ENCODE results near the gene SEPTIN6.
A peak's percentile ranks its signal among the peaks of the same experiment; 100 is the strongest.
"Not testable (repeated sequence)": the region's sequence is repeated elsewhere in the genome, so short reads cannot be mapped to it uniquely, and the experiment has no call there.

Gene SEPTIN6

GRCh38 chrX:119682019-119682989 lies 10.7 kb downstream of the SEPTIN6 start:
- Mint-ChIP-seq H3K9me3 (ENCODE audit: low read depth) (no peaks in the 10 kb centered on the region), H3K36me3 (peaks cover 2% of the 10 kb centered on the region), H3K4me3 (peak overlapping the region; percentile 82), H3K27me3 (no peaks in the 10 kb centered on the region), H3K4me1 (ENCODE audit: low read depth) (peaks cover 66% of the 10 kb centered on the region), H3K27ac (peak overlapping the region; percentile 96)

- Mint-ChIP-seq H3K4me3 (peak overlapping the region; percentile 75), H3K4me1 (ENCODE audit: low read depth) (peaks cover 64% of the 10 kb centered on the region), H3K36me3 (no peaks in the 10 kb centered on the region), H3K27me3 (no peaks in the 10 kb centered on the region), H3K27ac (peak overlapping the region; percentile 90), H3K9me3 (ENCODE audit: low read depth) (no peaks in the 10 kb centered on the region)
Observed at GRCh38 chrX:119677654-119677981, 15.3 kb downstream of the SEPTIN6 start.

DNA sequence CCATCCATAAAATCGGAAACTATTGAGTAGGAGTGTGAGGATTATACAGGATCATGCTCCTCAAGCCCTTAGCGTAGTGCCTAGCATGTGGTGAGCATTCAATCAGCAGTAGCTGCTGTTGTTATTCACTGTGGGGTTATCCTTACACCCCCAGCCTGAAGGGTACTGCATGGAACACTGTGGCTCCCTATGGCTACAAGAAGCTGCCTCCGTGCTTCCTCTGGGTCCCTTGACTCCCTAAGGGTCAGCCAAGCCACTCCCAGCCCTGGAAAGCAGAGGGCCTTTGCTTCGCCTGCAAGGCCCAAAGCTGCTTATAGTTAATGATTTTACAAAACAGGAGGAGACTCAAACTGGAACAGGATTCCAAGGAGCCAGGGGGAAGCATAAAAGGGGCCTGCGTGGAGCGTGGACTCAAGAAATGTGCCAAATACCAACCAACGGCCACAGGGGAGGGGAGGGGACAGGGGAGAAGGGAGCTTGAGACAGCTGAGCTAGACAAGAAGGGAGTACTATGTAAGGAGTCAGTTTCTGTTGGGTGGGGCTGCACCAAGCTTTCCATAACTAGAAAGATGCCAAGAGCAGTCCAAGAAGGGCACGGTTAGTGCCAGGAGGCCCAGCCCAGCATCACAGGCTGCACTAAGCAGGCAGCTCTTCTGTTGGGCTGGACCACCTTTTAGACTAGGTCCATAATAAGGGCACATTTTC lies 15.9 kb downstream of the SEPTIN6 start:
- H3K27me3 Mint-ChIP-seq = no peaks in the 10 kb centered on the region
- H3K4me3 Mint-ChIP-seq = peak overlapping the region; percentile 75
- peaks cover 65% of the 10 kb centered on the region for H3K4me1 Mint-ChIP-seq (ENCODE audit: low read depth)
- no peaks in the 10 kb centered on the region for H3K36me3 Mint-ChIP-seq
- H3K27ac Mint-ChIP-seq = peak overlapping the region; percentile 90
- H3K9me3 Mint-ChIP-seq (ENCODE audit: low read depth) = no peaks in the 10 kb centered on the region

GRCh38 chrX:119673336-119673735 lies 19.6 kb downstream of the SEPTIN6 start:
- Mint-ChIP-seq H3K9me3 (ENCODE audit: low read depth) (no peaks in the 10 kb centered on the region), H3K4me3 (no peak overlapping the region), H3K27me3 (no peaks in the 10 kb centered on the region), H3K27ac (peak overlapping the region; percentile 54), H3K4me1 (ENCODE audit: low read depth) (peaks cover 55% of the 10 kb centered on the region), H3K36me3 (no peaks in the 10 kb centered on the region)

GRCh38 chrX:119672426-119672825 lies 20.5 kb downstream of the SEPTIN6 start:
- no peaks in the 10 kb centered on the region for H3K36me3 Mint-ChIP-seq
- no peaks in the 10 kb centered on the region for H3K9me3 Mint-ChIP-seq (ENCODE audit: low read depth)
- H3K4me3 Mint-ChIP-seq = no peak overlapping the region
- H3K27ac Mint-ChIP-seq = peak overlapping the region; percentile 79
- no peaks in the 10 kb centered on the region for H3K27me3 Mint-ChIP-seq
- H3K4me1 Mint-ChIP-seq (ENCODE audit: low read depth) = peaks cover 51% of the 10 kb centered on the region

DNA sequence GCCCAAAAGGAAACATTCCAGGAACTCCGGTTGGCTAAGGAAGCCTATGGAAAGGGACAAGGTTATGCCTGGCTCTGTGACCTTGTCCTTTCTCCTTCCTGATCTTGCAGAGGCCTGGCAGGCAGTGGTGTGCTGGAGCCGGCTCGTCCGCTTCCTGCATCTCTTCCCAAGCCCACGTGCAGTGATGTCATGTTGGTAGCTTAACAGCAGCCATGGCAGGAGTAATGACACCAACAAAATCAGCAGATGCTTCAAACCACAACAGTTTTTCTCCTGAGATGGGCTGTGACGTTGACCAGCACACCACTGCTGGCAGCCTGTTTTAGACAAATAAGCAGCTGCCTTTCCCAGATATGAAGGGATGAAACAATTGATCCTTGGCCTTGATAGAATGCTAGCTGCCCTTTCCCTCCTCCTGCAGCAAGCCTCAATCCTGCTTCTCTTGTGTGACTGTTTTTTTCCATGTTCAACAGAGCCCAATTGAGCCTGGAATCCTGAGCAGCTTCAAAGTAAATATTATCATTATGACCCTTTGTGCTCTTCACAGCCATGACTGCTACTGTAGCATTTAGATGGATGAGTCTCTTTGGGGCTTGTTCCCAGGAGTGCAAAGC lies 23.4 kb downstream of the SEPTIN6 start:
- H3K27me3 Mint-ChIP-seq = no peaks in the 10 kb centered on the region
- no peaks in the 10 kb centered on the region for H3K36me3 Mint-ChIP-seq
- H3K27ac Mint-ChIP-seq = peak overlapping the region; percentile 70
- H3K4me1 Mint-ChIP-seq (ENCODE audit: low read depth) = peaks cover 37% of the 10 kb centered on the region
- H3K4me3 Mint-ChIP-seq = peak overlapping the region; percentile 10
- no peaks in the 10 kb centered on the region for H3K9me3 Mint-ChIP-seq (ENCODE audit: low read depth)

GRCh38 chrX:119667111-119667878 lies 25.7 kb downstream of the SEPTIN6 start:
- no peak overlapping the region for H3K4me3 Mint-ChIP-seq
- no peaks in the 10 kb centered on the region for H3K27me3 Mint-ChIP-seq
- H3K27ac Mint-ChIP-seq = peak overlapping the region; percentile 16
- H3K9me3 Mint-ChIP-seq (ENCODE audit: low read depth) = no peaks in the 10 kb centered on the region
- no peaks in the 10 kb centered on the region for H3K36me3 Mint-ChIP-seq
- peaks cover 30% of the 10 kb centered on the region for H3K4me1 Mint-ChIP-seq (ENCODE audit: low read depth)

GRCh38 chrX:119664877-119665276 lies 28.1 kb downstream of the SEPTIN6 start:
- not testable (repeated sequence) for H3K36me3 Mint-ChIP-seq; H3K4me3 Mint-ChIP-seq; H3K9me3 Mint-ChIP-seq (ENCODE audit: low read depth); H3K27me3 Mint-ChIP-seq
- H3K4me1 Mint-ChIP-seq (ENCODE audit: low read depth) = peaks cover 26% of the 10 kb centered on the region
- H3K27ac Mint-ChIP-seq = peak overlapping the region; percentile 54

- Mint-ChIP-seq H3K9me3 (ENCODE audit: low read depth) (no peaks in the 10 kb centered on the region), H3K4me1 (ENCODE audit: low read depth) (peaks cover 28% of the 10 kb centered on the region), H3K27me3 (no peaks in the 10 kb centered on the region), H3K27ac (peak overlapping the region; percentile 72), H3K4me3 (no peak overlapping the region), H3K36me3 (peaks cover 4% of the 10 kb centered on the region)
Observed at GRCh38 chrX:119661486-119661885, 31.5 kb downstream of the SEPTIN6 start.

- H3K36me3 Mint-ChIP-seq = peaks cover 6% of the 10 kb centered on the region
- peak overlapping the region; percentile 75 for H3K27ac Mint-ChIP-seq
- H3K4me3 Mint-ChIP-seq = no peak overlapping the region
Observed at GRCh38 chrX:119659522-119659921, 33.4 kb downstream of the SEPTIN6 start.

DNA sequence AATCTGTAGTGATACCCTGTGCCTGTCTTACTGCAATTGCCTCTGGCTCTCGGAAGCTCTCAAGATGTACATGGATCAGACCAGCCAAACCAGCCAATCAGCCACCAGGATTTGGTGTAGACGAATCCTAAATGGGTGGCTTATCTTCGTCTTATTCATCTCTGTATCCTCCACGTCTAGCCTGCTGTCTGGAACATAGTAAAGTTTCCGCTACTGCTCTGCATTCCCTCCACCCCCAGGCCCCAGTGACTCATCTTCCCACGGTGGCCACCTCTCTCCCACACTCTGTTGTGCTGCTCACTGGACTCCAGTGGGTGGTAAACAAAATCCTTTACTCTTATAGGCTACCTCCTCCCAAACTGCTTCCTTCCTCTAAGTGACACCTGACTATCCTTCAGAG lies 37.8 kb downstream of the SEPTIN6 start:
- peaks cover 2% of the 10 kb centered on the region for H3K36me3 Mint-ChIP-seq
- H3K9me3 Mint-ChIP-seq (ENCODE audit: low read depth) = no peaks in the 10 kb centered on the region
- peaks cover 35% of the 10 kb centered on the region for H3K4me1 Mint-ChIP-seq (ENCODE audit: low read depth)
- peak overlapping the region; percentile 98 for H3K27ac Mint-ChIP-seq
- no peaks in the 10 kb centered on the region for H3K27me3 Mint-ChIP-seq
- H3K4me3 Mint-ChIP-seq = peak overlapping the region; percentile 74

More at GRCh38 chrX:119659522-119659921, 33.4 kb downstream of the SEPTIN6 start:
- Mint-ChIP-seq H3K9me3 (ENCODE audit: low read depth) (no peaks in the 10 kb centered on the region), H3K27me3 (no peaks in the 10 kb centered on the region), H3K4me1 (ENCODE audit: low read depth) (peaks cover 38% of the 10 kb centered on the region)

DNA sequence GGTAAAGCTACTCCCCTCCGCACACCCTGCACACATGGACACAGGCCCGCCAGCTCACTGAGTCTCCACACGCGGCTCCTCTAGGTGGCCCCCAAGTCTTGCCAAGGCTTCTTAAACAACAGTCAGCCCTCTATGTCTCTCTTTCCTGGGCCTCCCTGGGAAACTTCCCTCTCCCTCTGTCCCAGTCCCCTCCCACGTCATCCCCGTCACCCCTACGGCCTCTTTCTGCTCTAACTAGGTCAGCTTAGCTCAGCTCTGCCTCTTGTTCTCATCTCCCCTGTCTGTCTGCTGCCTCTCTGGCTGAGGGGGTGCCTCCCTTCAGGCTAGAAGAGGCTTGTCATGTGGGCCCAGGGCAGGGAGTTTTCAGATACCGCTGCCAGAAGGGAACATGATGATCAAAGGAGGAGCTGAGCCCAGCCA lies 38.8 kb downstream of the SEPTIN6 start:
- Mint-ChIP-seq H3K4me1 (ENCODE audit: low read depth) (peaks cover 32% of the 10 kb centered on the region), H3K9me3 (ENCODE audit: low read depth) (no peaks in the 10 kb centered on the region), H3K36me3 (peaks cover 2% of the 10 kb centered on the region), H3K4me3 (peak overlapping the region; percentile 58), H3K27me3 (no peaks in the 10 kb centered on the region), H3K27ac (peak overlapping the region; percentile 92)

DNA sequence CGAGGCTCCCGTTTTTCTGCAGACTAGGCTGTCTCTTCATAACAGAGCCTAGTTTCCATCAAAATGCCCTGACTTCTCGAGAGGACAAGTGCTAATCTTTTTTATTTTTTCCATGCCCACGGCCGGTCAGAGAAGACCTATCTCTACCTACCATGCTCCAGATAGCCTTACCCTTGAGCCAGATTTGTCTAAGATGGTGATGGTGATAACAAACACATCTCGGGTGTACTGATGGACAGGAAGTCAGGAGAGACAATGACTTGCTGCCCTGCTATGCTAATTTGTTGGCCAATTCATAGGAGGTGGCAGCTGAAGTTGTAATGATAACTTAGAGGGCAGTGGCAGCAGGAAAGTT lies 44.6 kb downstream of the SEPTIN6 start:
- Mint-ChIP-seq H3K9me3 (ENCODE audit: low read depth) (no peaks in the 10 kb centered on the region), H3K27ac (peak overlapping the region; percentile 90), H3K4me3 (peak overlapping the region; percentile 52)

DNA sequence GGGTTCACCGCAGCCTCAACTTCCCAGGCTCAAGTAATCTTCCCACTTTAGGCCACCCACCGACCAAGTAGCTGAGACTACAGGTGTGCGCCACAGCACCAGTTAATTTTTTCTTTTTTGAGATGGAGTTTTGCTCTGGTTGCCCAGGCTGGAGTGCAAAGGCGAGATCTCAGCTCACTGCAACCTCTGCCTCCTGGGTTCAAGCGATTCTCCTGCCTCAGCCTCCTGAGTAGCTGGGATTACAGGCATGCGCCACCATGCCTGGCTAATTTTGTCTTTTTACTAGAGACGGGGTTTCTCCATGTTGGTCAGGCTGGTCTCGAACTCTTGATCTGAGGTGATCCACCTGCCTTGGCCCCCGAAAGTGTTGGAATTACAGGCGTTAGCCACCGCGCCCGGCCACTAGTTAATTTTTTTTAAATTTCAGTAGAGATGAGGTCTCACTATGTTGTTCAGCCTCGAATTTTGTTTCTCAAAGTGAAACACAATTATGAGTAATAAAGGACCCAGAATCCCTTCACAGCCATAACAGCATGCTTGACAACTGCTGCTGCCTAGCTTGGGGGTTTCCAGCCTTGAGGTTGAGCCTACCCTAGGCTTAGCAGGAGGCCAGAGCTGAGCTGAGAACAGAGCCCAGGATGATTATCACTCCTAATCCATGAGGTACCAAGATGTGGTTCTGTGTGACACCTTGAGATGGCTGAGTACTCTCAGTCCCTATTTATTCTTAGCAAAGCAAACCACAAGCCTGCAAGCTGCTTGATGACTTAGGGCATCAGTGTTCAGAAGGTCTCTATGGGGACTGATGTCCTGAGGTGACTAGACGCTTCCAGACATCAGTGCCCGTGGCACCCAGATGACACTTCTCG lies 45.2 kb downstream of the SEPTIN6 start:
- Mint-ChIP-seq H3K4me1 (ENCODE audit: low read depth) (peaks cover 30% of the 10 kb centered on the region), H3K9me3 (ENCODE audit: low read depth) (no peaks in the 10 kb centered on the region), H3K27me3 (no peaks in the 10 kb centered on the region), H3K4me3 (peak overlapping the region; percentile 52), H3K27ac (peak overlapping the region; percentile 90), H3K36me3 (peaks cover 4% of the 10 kb centered on the region)

More for the DNA sequence above, 44.6 kb downstream of the SEPTIN6 start:
- Mint-ChIP-seq H3K27me3 (no peaks in the 10 kb centered on the region), H3K36me3 (peaks cover 4% of the 10 kb centered on the region), H3K4me1 (ENCODE audit: low read depth) (peaks cover 30% of the 10 kb centered on the region)
